NCI-H2196 (cell line): Measurements from ENCODE around the gene ZC3H12A.

Source experiments
- DNase-seq: peaks from one replicate; lab custom pipeline; 2025; ENCODE audit not compliant: unreplicated experiment; lab: John Stamatoyannopoulos, UW

The ZC3H12A gene

DNA sequence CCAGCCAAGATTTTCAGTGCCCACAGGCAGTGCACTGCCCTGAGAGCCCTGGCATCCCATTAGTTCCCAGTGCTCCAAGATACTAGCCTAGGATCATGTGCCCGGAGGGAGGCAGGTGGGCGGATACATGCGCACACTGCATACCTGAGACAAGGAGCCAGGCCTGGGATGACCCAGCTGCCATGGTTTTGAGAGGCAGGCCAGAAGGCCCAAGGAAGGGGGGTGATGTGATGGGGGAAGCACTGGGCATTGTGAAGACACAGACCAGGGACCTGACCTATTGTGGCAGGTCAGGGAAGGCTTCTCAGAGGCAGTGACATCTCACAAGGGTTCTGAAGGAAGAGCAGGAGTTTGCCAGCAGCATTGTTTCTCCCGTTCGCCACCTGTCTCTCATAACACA, 3.6 kb downstream of the ZC3H12A start:
- DNase-seq = no peak

DNA sequence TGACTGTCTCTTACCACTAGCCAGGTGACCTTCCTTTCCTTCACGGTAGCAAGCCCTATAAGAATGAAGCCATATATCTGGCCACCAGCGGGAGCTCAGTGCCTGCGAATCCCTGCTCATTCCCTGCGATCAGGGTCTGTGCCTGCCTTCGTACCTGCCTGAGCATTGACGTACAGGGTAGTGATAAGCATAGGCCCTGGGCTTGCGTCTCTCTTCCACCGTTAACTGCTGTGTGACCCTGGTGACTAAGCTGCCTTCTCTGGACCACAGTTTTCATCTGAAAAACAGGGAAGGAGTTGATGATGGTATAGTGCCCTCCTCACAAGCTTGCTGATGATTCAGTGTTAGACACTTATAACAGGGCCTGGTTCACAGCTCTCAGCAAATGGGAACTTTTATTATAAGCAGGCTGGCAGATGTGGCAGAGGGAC, 4.1 kb downstream of the ZC3H12A start:
- DNase-seq = no peak

DNA sequence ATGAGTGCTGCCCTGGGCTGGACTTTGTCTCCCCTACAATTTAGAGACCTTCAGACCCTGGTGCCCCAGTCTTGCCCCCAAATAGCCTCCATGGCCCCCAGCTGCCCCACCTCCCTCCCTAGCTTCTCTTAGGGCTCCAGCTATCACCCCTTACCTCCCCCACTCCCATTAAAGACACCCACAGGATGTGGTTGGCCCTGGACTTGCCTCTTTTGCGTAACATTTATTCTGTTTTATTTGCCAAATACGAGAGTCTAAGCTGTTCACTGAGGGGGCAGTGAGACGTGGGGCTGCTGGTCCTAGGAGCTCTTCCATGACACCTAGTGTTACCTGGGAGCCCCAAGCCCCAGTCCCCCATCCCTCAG, 4.5 kb downstream of the ZC3H12A start:
- no peak for DNase-seq

DNA sequence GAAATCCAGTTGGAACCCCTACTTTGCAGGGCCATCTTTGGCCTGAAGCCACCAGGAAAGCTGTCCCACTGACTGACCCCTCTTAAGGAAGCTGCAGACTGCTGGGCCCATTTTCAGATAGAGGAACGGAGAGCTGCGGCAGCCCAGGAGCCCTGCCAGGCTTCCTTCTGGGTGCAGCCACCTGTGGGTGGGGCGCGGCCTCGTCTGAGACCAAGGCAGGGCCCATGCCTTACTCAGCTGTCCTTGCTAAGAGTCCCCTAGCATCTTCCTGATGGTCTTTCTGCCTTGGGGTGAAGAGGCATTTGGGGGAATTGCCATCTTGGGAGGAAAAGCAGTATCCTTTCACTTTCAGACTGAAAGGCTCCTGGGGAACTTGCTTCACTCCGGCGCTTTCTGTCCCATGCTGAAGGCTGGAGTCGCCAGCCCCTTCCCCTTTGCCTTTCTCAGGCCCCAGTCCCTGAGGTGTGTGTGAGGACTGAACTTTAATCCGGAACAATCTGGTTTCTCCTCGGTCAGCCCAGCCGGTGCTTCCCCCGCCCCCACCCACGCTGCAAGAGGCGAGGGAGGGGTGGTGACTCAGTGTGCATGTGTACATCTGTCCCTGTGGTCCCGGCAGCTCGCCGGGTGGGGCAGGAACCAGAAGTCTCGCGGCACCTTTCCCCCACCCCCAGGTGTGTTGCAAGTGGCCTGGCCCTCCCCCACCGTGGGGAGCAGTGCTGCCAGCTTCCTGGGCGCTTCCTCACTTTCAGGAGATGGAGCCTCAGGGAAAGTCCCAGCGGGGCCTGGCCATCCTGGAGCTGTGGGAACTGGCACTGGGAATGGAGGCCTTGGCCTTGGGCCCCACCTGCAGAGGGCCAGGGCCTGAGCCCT, 5.1 kb downstream of the ZC3H12A start:
- DNase-seq = no peak

DNA sequence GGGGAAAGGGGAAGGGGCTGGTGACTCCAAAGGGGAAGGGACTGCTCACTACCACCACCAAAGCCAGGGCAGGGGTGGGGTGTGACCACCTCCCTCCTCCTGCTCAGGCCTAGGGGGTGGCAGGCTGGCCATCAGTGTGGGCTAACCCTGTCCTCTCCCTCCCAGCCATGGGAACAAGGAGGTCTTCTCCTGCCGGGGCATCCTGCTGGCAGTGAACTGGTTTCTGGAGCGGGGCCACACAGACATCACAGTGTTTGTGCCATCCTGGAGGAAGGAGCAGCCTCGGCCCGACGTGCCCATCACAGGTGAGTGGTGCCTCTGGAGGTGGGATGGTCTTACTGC, 5.7 kb downstream of the ZC3H12A start:
- DNase-seq = no peak

DNA sequence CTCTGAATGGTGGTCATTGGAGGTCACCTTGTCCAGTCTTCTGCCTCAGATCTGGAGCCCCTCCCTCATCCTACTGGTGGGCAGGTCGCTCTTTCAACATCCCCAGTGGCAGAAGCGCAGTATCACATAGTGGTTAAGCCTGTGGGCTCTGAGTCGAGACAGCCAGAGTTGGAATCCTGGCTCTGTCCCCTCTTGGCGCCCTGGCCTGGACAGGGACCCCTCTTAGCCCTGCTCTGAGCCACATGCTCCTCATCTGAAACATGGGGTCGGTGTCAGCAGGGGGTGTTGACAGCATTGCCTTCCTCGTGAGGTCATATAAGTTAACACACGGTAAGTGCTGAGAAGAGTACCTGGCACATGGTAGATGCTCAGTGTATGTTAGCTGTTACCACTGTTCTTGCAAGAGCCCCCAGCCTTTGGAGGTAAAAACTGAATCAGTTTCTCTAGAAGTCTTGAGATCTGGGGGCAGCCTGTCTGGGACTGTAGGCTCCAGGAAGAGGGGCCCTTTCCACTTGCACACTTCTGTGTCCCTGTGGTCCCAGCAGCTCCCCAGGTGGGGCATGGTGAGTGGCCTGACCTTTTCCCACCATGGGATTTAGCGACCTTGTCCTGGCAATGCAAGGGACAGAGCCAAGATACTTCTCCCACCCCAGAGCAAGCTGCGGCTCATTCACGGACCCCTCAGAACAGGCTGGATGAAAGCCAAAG, 6.4 kb downstream of the ZC3H12A start:
- DNase-seq = no peak

DNA sequence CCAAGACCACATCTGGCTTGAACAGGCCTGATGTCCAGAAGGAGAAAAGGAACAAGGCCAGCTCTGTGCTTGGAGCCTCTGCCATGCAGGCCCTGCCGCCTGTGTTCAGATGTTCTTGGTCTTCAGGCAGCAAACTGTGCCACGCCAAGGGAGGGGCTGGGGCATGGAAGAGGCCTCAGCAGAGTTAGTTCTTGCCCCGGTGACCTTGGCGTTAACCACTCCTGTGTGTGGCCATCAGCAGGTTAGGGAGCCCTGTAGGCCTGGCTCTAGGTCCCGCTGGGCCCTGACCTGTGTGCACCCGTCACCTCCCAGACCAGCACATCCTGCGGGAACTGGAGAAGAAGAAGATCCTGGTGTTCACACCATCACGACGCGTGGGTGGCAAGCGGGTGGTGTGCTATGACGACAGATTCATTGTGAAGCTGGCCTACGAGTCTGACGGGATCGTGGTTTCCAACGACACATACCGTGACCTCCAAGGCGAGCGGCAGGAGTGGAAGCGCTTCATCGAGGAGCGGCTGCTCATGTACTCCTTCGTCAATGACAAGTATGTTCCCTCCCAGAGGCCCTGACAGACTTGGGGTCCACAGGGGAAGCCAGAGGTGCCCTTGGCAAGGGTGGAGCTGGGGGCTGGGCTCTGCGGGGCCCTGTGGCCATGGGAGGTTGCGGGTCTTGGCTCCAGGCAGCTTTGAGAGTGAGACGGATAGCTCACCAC, 7.1 kb downstream of the ZC3H12A start:
- no peak for DNase-seq

DNA sequence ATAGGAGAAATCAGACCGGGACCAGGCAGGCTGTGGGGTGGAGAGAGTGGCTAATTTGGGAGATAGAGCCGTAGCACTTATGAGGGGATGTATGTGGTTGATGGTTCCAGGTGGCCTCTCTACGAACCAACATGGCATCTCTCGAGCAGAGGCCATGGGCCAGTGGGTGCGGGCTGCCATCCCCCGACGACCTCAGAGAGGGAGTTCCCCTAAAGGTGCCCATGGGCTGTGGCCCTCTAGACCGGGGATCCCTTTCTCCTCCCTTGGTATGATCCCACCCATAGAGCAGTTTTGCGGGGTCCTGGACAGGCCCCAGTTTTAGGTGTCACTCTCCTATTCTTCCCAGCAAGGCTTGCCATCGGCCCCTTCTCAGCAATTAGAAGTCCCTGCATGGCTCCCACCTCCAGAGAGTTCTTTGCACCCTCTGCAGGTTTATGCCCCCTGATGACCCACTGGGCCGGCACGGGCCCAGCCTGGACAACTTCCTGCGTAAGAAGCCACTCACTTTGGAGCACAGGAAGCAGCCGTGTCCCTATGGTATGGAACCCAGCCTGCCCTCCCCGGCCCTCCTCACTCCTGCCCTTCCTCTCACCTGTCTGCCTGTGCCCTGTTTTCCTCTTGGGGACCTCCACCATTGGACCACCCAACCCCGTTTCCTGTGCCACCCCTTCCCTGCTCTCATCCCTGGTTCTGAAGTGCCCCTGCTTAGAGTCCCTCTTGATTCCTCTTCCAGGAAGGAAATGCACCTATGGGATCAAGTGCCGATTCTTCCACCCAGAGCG, 7.8 kb downstream of the ZC3H12A start:
- DNase-seq = no peak

DNA sequence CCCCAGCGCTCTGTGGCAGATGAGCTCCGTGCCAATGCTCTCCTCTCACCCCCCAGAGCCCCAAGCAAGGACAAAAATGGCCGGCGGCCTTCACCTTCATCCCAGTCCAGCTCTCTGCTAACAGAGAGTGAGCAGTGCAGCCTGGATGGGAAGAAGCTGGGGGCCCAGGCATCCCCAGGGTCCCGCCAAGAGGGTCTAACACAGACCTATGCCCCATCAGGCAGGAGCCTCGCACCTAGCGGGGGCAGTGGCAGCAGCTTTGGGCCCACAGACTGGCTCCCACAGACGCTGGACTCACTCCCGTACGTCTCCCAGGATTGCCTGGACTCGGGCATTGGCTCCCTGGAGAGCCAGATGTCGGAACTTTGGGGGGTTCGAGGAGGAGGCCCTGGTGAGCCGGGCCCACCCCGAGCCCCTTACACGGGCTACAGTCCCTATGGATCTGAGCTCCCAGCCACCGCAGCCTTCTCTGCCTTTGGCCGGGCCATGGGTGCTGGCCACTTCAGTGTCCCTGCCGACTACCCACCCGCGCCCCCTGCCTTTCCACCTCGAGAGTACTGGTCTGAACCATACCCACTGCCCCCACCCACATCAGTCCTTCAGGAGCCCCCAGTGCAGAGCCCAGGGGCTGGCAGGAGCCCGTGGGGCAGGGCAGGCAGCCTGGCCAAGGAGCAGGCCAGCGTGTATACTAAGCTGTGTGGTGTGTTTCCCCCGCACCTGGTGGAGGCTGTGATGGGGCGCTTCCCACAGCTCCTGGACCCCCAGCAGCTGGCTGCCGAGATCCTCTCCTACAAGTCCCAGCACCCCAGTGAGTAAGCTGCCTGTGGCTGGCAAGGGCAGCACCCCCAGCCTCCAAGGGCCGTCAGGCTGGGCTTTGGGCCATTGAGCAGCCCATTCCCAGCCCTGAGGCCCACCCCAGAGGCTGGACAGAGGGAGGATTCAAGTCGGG, 8.7 kb downstream of the ZC3H12A start:
- no peak for DNase-seq

DNA sequence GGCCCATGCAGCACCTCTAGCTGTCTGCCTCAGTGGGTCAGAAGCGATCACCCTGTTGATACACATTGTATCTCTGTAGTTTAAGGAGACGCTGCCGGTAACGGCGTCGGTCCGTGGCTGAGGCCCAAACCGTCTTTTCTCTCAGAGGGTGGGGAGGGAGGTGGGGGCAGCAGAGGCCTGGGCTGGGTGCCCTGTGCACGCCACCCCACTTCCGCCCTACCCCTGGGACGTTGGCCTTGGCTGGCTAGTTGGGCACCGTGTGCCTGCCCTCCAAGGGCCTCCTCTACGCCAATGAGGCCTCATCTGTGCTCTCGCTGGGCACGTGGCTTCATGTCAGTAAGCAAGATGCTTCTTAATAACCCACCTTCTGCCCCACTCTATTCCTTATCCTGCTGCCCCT, 9.4 kb downstream of the ZC3H12A start:
- DNase-seq = no peak

DNA sequence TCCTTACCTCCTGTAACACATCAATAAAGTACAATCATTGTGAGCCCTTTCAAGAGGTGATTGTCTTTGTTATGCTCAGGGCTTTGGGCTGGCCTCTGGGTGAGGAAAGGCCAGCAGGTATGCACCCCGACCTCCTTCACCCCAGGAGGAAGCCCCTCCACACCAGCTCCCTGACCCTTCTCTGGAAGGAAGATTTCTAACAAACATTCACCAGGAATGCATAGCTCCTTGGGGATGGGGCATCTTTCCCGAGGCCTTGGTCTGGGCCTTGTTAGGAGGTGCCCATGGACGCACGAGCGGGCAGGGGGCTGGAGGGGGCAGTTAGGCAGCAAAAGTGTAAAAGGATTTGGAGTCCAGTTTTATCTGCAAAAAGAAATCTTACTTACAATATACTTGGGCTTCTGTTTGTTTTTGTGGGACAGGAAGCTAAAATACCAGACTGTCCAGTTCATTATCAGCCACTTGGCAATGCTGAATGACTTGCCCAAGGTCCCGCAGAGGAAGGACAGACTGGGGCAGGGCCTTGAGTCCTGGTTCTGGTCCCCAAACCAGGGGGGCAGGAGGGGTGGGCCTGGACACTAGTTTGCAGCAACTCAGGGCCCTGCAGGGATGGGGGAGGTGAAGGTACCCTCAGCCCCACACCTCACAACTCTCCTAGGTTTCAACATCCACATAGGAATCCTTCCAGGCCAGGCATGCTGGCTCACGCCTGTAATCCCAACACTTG, 10.1 kb downstream of the ZC3H12A start:
- DNase-seq = no peak

DNA sequence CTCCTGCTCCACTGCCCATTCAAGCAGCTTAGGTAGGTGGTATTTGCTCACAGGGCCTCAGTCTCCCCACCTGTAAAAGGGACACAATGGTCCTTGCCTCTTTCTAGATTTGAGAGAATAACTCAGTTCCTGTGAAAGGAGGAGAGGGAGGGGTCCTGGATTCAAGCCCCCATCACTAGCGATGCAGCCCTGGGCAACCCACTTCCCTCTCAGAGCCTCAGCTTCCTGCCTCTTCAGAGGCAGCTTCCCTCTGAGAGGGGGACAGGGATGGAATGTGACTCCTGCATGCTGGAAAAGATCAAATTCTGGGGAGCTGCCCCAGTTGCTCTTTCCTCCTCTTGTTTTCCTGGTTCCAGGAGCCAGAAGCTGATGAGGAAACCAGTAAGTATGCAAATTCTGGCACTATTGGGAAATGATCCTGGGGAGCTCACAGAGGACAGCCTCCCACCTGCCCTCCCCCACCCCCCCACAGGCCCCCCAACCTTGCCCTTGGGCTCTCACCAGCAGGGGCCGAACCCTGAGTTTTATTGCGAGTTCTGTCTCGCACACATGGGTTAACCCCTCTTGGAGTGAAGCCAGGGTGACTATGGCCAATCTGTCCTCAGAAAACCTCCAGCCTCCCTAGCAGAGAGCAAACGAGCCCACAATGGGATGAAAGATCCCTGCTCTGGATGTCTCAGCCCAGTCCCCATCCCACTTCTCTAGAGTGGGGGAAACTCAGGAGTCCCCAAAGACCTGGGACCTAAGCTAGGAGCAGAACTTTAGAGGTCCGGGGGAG, 11.7 kb downstream of the ZC3H12A start:
- DNase-seq = no peak

DNA sequence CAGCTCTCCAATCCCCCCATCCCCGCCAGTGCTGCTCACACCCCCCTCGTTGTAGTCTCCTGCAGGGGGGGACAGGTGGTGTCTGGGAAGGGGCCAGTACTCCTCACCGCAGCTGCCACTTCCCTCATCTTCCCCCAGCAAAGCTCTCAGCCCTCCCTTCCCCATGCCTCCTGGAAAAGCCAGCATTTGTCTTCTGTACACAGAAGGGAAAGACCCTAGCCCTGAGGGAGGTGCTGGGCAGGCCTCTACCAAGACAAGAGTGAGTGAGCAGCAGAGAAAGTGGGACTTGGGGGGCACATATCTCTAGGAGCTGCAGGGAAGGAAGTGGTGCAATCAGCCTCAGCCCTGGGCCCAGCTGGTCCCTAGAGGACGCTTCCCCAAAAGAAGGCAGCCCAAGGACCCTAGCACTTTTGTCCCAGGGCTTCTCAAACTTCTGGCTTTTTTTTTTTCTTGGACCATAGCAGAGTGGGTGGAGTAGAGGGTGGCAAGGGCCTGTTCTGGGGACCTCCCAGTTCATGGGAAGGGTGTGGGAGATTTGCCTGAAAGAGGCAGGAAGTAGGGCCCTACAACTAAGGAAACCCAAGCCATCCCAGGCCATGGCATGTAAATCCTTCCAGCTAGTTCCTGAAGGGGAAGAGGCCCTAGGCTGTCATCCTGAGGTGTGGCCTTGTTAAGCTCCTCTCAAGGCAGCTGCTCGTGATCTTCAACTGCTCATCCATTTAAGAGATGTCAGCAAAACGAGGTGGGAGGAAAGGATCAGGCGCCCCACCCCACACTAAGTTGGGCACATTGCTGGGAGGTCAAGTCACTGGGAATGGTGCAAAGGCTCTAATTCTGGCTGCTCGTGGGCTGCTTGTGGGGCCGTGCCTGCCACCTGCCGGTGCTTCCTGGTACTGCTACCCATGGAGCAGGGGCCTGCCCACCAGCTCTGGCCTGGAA, 12.6 kb downstream of the ZC3H12A start:
- DNase-seq = peak; percentile 59

DNA sequence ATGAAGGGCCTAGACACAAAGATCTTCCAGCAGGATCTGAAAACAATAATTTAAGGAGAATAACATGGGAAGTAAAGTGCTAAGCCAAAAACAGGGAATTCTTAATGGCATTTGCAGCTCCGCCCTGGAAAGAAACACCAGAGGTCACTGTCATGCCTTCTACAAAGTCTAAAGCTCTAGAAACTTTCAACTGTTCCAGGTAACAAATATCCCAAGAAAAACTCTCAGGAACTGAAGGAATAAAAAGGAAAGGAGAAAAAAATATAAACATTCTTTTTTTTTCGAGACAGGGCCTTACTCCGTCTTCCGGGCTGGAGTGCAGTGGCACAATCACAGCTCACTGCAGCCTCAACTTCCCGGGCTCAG, 13.2 kb downstream of the ZC3H12A start:
- DNase-seq = no peak

DNA sequence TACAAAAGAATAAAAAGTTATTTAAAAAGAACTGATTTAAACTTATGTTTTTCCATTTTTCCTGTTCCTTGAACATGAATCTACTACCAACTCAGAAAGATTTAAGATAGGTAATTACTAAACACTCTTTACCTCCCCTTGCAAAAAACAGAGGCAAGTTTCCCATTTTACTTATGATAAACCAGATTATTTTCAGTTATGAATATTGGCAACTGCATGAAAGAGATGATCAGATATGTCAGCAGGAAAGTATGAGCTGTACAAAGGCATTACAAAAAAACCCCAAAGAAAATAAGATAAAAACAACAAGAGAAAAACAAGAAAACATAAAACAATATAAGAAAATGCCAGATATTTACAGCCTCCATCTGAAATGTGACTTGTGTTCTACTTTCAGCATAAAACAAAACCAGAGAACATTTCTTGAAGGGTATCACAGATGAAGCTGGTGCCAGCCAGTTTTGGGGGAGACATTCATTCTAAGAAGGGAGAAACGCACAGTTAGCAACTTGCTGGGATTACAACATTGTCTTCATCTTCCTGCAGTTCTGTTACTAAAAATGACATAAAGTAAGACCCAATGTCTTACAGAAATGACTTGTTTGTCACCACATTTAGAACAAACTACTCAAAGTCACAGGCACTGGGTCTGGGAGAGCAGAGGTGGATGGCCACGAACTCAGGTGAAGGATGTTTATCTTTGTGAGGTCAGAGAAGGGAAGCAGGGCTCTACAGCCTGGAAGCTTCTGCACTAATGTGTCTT, 19.1 kb downstream of the ZC3H12A start:
- DNase-seq = no peak

DNA sequence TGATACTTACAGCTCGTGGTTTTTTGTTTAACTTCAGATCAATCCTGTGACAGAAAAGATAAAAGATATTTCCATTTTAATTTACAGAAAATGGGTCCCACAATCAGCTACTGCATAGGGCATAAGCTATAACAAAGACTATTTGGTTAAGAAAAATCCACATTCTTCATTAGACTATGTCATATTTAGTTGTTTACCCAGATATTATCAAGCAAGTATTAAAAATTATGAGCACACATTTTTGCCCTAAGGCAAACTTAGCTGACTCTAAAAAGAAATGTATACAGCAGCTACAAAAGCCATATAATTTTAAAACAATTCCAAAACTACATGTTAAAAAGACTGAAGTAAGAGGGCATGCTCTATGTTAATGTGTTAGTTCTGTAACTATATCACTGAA, 21.5 kb downstream of the ZC3H12A start:
- DNase-seq = no peak

DNA sequence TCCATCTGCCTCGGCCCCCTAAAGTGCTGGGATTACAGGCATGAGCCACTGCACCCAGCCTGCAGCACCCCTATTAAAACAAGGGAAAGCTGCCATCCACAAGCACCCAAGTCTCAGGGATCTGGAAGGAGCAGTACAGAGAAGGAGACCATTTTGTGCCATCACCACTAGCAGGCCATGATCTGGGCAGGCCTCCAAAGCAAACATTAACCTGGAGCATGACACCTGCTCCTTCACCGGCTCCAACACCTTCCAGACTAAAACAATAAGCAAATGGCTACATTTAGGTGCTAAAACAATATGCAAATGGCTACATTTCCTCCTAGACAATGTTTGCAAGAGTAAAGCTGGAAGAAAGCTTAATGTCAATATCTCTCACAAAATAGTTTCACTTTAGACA, 23.5 kb downstream of the ZC3H12A start:
- DNase-seq = peak; percentile 87
